Natural killer cell treated with Interleukin-12 subunit alpha and Interleukin-12 subunit beta and Interleukin-15 and Interleukin-18, amount 100 ng/mL, for 72 hours (primary cell): Measurements from ENCODE around the gene LMNB1. TPM values are rescaled to one million over a fixed set of nuclear protein-coding genes. Genes with fewer than 3 reads are reported as not detected.
"Not testable (repeated sequence)": the region's sequence is repeated elsewhere in the genome, so short reads cannot be mapped to it uniquely, and the experiment has no call there.

Experiments
- ATAC-seq, 2 donors: fragments of 150-1000 bp; cut with Tn5 transposase in 1 of 2; sonication (Bioruptor Pico), chemical (Tn5 transposase) in 1 of 2; 2 replicates each; pipeline ENCODE4 v1.10.0; 2021
- DNase-seq: peaks from one replicate; pipeline ENCODE4 v3.0.0; 2022; ENCODE audit warnings: low spot score
- H3K27ac Mint-ChIP-seq, 2 donors: 1 replicate in 1 of 2; 2 replicates in 1 of 2; pipeline ENCODE4 v1.8.0; 2022; ENCODE audit warnings: mixed read lengths in 2 of 2, mild to moderate bottlenecking in 1 of 2, moderate library complexity in 1 of 2
- H3K27me3 Mint-ChIP-seq, 2 donors: 1 replicate in 1 of 2; 2 replicates in 1 of 2; pipeline ENCODE4 v1.8.0; 2022; ENCODE audit warnings: mixed read lengths in 2 of 2
- H3K36me3 Mint-ChIP-seq: one replicate; pipeline ENCODE4 v1.8.0; 2022; ENCODE audit warnings: mixed read lengths
- H3K4me1 Mint-ChIP-seq, 2 donors: 1 replicate in 1 of 2; 2 replicates in 1 of 2; pipeline ENCODE4 v1.8.0; 2022; ENCODE audit warnings: low read depth in 2 of 2, mixed read lengths in 2 of 2, mild to moderate bottlenecking in 1 of 2
- H3K4me3 Mint-ChIP-seq: one replicate; pipeline ENCODE4 v1.8.0; 2022; ENCODE audit warnings: mixed read lengths
- H3K9me3 Mint-ChIP-seq: 2 replicates; pipeline ENCODE4 v1.8.0; 2022; ENCODE audit warnings: mixed read lengths
- total RNA-seq, 2 donors: library from RNA; stranded (reverse); gene quantifications; one replicate each; pipeline ENCODE4 v1.2.3, GENCODE V29; 2022

Gene LMNB1
- total RNA-seq, result 100 to 1,000 TPM; 184 to 270 TPM

- H3K36me3 Mint-ChIP-seq, result peaks cover 13% of the 10 kb centered on the region
- H3K4me3 Mint-ChIP-seq, result peak within 1 kb of the TSS; percentile 94
- no peaks in the 10 kb centered on the region for H3K27me3 Mint-ChIP-seq
- ATAC-seq, result peak; percentile 88 to 92
- no peaks in the 10 kb centered on the region for H3K9me3 Mint-ChIP-seq
- peaks cover 23 to 34% of the 10 kb centered on the region in 2 donors for H3K4me1 Mint-ChIP-seq
- DNase-seq, result peak; percentile 97
- peak within 1 kb of the TSS; percentile 95 to 97 for H3K27ac Mint-ChIP-seq
These were observed at the start of gene LMNB1 for GRCh38 chr5:126776499-126777256. TSS of gene LMNB1 (plus strand) at chr5:126777136. CDS start at chr5:126777509, 373 bp downstream.

- Mint-ChIP-seq H3K36me3 (no peaks in the 10 kb centered on the region), H3K4me3 (no peak overlapping the region), H3K27me3 (peaks cover 0 to 1% of the 10 kb centered on the region in 2 donors), H3K27ac (no peak overlapping the region), H3K9me3 (no peaks in the 10 kb centered on the region), H3K4me1 (peaks cover 7 to 8% of the 10 kb centered on the region in 2 donors)
- ATAC-seq (no peak), DNase-seq (no peak)
These were observed 44.2 kb upstream of the LMNB1 start for GRCh38 chr5:126732716-126733115.

- H3K27me3 Mint-ChIP-seq, ATAC-seq: not testable (repeated sequence)
These were observed 42.4 kb upstream of the LMNB1 start for GRCh38 chr5:126734573-126734972.

GRCh38 chr5:126736141-126736540 lies 40.8 kb upstream of the LMNB1 start:
- Mint-ChIP-seq H3K36me3 (no peaks in the 10 kb centered on the region), H3K9me3 (no peaks in the 10 kb centered on the region), H3K4me3 (no peak overlapping the region), H3K27me3 (peaks cover 0 to 3% of the 10 kb centered on the region in 2 donors), H3K4me1 (peaks cover under 1 to 4% of the 10 kb centered on the region in 2 donors), H3K27ac (no peak overlapping the region)
- no peak for DNase-seq
- ATAC-seq, result no peak

More at GRCh38 chr5:126734573-126734972, 42.4 kb upstream of the LMNB1 start:
- not testable (repeated sequence) for H3K4me1 Mint-ChIP-seq, H3K9me3 Mint-ChIP-seq, H3K36me3 Mint-ChIP-seq, H3K27ac Mint-ChIP-seq, DNase-seq, H3K4me3 Mint-ChIP-seq

- Mint-ChIP-seq H3K4me3 (no peak overlapping the region), H3K36me3 (no peaks in the 10 kb centered on the region), H3K27me3 (peaks cover 0 to 3% of the 10 kb centered on the region in 2 donors), H3K27ac (peak overlapping the region in 1 of 2 donors; percentile 71), H3K9me3 (no peaks in the 10 kb centered on the region), H3K4me1 (peaks cover 0 to 5% of the 10 kb centered on the region in 2 donors)
- ATAC-seq (no peak), DNase-seq (no peak)
These were observed 35.6 kb upstream of the LMNB1 start for GRCh38 chr5:126741361-126741760.

GRCh38 chr5:126742425-126742824 lies 34.5 kb upstream of the LMNB1 start:
- Mint-ChIP-seq H3K27me3 (peaks cover 0 to 3% of the 10 kb centered on the region in 2 donors), H3K36me3 (no peaks in the 10 kb centered on the region), H3K4me1 (peaks cover 2 to 10% of the 10 kb centered on the region in 2 donors), H3K9me3 (no peaks in the 10 kb centered on the region), H3K27ac (no peak overlapping the region), H3K4me3 (no peak overlapping the region)
- DNase-seq (no peak), ATAC-seq (no peak)

GRCh38 chr5:126744836-126745235 lies 32.1 kb upstream of the LMNB1 start:
- Mint-ChIP-seq H3K4me1 (peaks cover 20 to 23% of the 10 kb centered on the region in 2 donors), H3K4me3 (no peak overlapping the region), H3K27me3 (no peaks in the 10 kb centered on the region), H3K9me3 (no peaks in the 10 kb centered on the region), H3K27ac (peak overlapping the region in 1 of 2 donors; percentile 99), H3K36me3 (no peaks in the 10 kb centered on the region)
- no peak for ATAC-seq
- DNase-seq, result no peak

- DNase-seq (no peak), ATAC-seq (no peak)
- Mint-ChIP-seq H3K27ac (peak overlapping the region; percentile 28 to 99), H3K9me3 (no peaks in the 10 kb centered on the region), H3K36me3 (no peaks in the 10 kb centered on the region), H3K4me1 (peaks cover 22 to 23% of the 10 kb centered on the region in 2 donors), H3K4me3 (no peak overlapping the region), H3K27me3 (no peaks in the 10 kb centered on the region)
These were observed 31.5 kb upstream of the LMNB1 start for GRCh38 chr5:126745259-126745992.

- DNase-seq (no peak), ATAC-seq (no peak)
- Mint-ChIP-seq H3K27ac (peak overlapping the region; percentile 28 to 99), H3K4me1 (peaks cover 22% of the 10 kb centered on the region in 2 donors), H3K4me3 (no peak overlapping the region), H3K27me3 (no peaks in the 10 kb centered on the region), H3K36me3 (no peaks in the 10 kb centered on the region), H3K9me3 (no peaks in the 10 kb centered on the region)
These were observed 30.6 kb upstream of the LMNB1 start for GRCh38 chr5:126746290-126746689.

- peak overlapping the region; percentile 28 to 73 for H3K27ac Mint-ChIP-seq
- peak overlapping the region; percentile 3 for H3K4me3 Mint-ChIP-seq
- no peaks in the 10 kb centered on the region for H3K36me3 Mint-ChIP-seq
- H3K9me3 Mint-ChIP-seq, result no peaks in the 10 kb centered on the region
- ATAC-seq (no peak), DNase-seq (no peak)
- peaks cover 22 to 26% of the 10 kb centered on the region in 2 donors for H3K4me1 Mint-ChIP-seq
- H3K27me3 Mint-ChIP-seq, result no peaks in the 10 kb centered on the region
These were observed 24.7 kb upstream of the LMNB1 start for GRCh38 chr5:126752081-126752785.

GRCh38 chr5:126753227-126753626 lies 23.7 kb upstream of the LMNB1 start:
- Mint-ChIP-seq H3K36me3 (no peaks in the 10 kb centered on the region), H3K9me3 (no peaks in the 10 kb centered on the region), H3K4me1 (peaks cover 17 to 26% of the 10 kb centered on the region in 2 donors)

GRCh38 chr5:126754609-126755008 lies 22.3 kb upstream of the LMNB1 start:
- H3K4me3 Mint-ChIP-seq, result no peak overlapping the region
- no peaks in the 10 kb centered on the region for H3K36me3 Mint-ChIP-seq
- DNase-seq, result no peak
- H3K27me3 Mint-ChIP-seq, result no peaks in the 10 kb centered on the region
- no peaks in the 10 kb centered on the region for H3K9me3 Mint-ChIP-seq
- no peak for ATAC-seq
- H3K27ac Mint-ChIP-seq, result no peak overlapping the region
- peaks cover 20 to 32% of the 10 kb centered on the region in 2 donors for H3K4me1 Mint-ChIP-seq

More at GRCh38 chr5:126753227-126753626, 23.7 kb upstream of the LMNB1 start:
- ATAC-seq (no peak), DNase-seq (no peak)
- Mint-ChIP-seq H3K27ac (peak overlapping the region in 1 of 2 donors; percentile 59), H3K27me3 (no peaks in the 10 kb centered on the region), H3K4me3 (no peak overlapping the region)

- ATAC-seq (no peak), DNase-seq (no peak)
- peaks cover 28 to 32% of the 10 kb centered on the region in 2 donors for H3K4me1 Mint-ChIP-seq
- H3K27ac Mint-ChIP-seq, result peak overlapping the region in 1 of 2 donors; percentile 96
- no peak overlapping the region for H3K4me3 Mint-ChIP-seq
- H3K27me3 Mint-ChIP-seq, result no peaks in the 10 kb centered on the region
- H3K9me3 Mint-ChIP-seq, result no peaks in the 10 kb centered on the region
- no peaks in the 10 kb centered on the region for H3K36me3 Mint-ChIP-seq
These were observed 21.3 kb upstream of the LMNB1 start for GRCh38 chr5:126755593-126755992.
